ENCODE data around the gene GLMN.

DNA sequence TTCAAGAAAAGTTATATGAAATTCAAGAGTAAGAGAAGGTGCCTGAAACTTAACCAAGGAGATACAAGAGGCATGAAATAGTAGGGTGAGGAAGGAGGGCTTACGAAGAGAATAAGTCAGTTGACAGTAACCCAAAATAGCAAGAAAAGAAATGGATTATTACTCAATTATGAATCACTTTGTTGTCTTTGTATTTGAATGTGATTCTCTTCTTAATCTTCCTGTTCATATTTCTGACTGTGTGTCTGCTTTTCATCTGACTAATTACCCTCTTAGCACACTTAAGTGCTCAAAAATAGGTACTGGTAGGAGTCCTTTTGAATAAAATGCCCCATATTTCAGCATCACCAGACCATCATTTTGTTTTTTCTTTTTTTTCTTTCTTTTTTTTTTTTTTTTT lies 39.4 kb downstream of the GLMN start:
- TF ChIP-seq, protein P1, sequence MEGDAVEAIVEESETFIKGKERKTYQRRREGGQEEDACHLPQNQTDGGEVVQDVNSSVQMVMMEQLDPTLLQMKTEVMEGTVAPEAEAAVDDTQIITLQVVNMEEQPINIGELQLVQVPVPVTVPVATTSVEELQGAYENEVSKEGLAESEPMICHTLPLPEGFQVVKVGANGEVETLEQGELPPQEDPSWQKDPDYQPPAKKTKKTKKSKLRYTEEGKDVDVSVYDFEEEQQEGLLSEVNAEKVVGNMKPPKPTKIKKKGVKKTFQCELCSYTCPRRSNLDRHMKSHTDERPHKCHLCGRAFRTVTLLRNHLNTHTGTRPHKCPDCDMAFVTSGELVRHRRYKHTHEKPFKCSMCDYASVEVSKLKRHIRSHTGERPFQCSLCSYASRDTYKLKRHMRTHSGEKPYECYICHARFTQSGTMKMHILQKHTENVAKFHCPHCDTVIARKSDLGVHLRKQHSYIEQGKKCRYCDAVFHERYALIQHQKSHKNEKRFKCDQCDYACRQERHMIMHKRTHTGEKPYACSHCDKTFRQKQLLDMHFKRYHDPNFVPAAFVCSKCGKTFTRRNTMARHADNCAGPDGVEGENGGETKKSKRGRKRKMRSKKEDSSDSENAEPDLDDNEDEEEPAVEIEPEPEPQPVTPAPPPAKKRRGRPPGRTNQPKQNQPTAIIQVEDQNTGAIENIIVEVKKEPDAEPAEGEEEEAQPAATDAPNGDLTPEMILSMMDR (IDR thresholded peaks at IDR 0.05), result no peak
- TF ChIP-seq POLR2A (IDR thresholded peaks at IDR 0.05), result no peak
